Uterus (tissue), 2 donors: ENCODE measurements around the gene VARS2.
"Not testable (repeated sequence)": the region's sequence is repeated elsewhere in the genome, so short reads cannot be mapped to it uniquely, and the experiment has no call there.

Experiments used
- POLR2A ChIP-seq, 2 donors: fragments of 450-650 bp; IDR thresholded peaks; one replicate each; pipeline ENCODE4 v1.6.1; 2016; ENCODE audit warnings: antibody characterized with exemption in 2 of 2, mild to moderate bottlenecking in 1 of 2, moderate library complexity in 1 of 2
- TF ChIP-seq, protein P1 (sequence below), 4 experiments: fragments of 200-600 bp in 2 of 4; fragments of 450-650 bp in 2 of 4; sonication (generic) in 2 of 4; IDR thresholded peaks; one replicate each; pipeline ENCODE4 v1.5.1; 2016 to 2019; ENCODE audit warnings: antibody characterized with exemption in 4 of 4, mild to moderate bottlenecking in 2 of 4, moderate library complexity in 1 of 4

DNA sequence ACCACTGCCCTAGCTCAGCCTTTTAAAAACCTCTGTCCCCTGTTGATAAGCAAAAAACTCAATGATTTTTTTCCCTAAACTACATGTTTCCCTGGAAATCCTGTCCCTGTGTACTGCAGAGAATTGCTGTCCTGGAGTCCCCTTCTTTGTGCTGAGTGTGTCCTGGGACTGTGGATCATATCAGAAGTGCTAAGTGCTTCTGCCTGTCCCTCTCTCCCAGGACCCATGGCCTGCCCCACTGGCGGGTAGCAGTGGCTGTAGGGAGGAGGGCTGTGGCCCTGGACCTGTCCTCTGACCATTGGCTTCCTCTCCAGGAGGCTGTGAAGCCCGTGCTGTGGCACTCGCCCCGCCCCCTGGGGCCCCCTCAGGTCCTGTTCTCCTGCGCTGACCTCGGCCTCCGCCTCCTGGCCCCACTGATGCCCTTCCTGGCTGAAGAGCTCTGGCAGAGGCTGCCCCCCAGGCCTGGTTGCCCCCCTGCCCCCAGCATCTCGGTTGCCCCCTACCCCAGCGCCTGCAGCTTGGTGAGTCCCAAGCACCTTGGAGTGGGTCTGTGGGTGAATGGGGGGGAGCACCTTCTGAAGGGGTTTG is 10.1 kb downstream of the VARS2 start:
- not testable (repeated sequence) for TF ChIP-seq POLR2A (IDR thresholded peaks at IDR 0.05)
- TF ChIP-seq, protein P1, sequence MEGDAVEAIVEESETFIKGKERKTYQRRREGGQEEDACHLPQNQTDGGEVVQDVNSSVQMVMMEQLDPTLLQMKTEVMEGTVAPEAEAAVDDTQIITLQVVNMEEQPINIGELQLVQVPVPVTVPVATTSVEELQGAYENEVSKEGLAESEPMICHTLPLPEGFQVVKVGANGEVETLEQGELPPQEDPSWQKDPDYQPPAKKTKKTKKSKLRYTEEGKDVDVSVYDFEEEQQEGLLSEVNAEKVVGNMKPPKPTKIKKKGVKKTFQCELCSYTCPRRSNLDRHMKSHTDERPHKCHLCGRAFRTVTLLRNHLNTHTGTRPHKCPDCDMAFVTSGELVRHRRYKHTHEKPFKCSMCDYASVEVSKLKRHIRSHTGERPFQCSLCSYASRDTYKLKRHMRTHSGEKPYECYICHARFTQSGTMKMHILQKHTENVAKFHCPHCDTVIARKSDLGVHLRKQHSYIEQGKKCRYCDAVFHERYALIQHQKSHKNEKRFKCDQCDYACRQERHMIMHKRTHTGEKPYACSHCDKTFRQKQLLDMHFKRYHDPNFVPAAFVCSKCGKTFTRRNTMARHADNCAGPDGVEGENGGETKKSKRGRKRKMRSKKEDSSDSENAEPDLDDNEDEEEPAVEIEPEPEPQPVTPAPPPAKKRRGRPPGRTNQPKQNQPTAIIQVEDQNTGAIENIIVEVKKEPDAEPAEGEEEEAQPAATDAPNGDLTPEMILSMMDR (IDR thresholded peaks at IDR 0.05) = not testable (repeated sequence)
